Measurements from ENCODE around the gene PRAMEF26.
"Not testable (repeated sequence)": the region's sequence is repeated elsewhere in the genome, so short reads cannot be mapped to it uniquely, and the experiment has no call there.

PRAMEF26 gene

GRCh38 chr1:13155909-13156308 lies at the start of gene PRAMEF26:
TSS of gene PRAMEF26 (minus strand) at chr1:13156009. CDS start at chr1:13153095, 2,914 bp downstream.
- DNase-seq, result not testable (repeated sequence)

DNA sequence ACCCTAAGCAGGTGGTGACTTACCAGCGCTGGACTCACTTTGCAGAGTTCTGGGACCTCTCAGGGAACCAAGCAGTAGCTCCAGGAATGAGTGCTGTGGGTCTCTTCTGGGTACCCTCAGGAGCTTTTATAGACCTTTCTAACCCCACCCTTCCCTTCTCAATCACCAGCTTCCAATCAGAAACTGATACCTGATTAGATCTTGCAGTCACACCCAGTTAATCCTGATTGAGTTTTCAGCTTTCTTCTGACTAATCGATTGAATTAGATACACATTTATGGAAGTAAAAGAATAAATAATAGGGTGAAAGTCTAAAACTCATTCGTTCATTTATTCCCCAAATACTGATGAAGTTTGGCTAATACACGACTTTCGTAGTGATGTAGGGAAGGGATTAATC lies 45.5 kb upstream of the PRAMEF26 start, which contains the start of gene PRAMEF13:
Gene PRAMEF13, minus strand, starts transcription at position 101 of the 400 bp plus-strand sequence. CDS start 1,820 bp downstream, outside the sequence.
- not testable (repeated sequence) for DNase-seq

- not testable (repeated sequence) for DNase-seq
Measured at GRCh38 chr1:13171548-13171947, 15.7 kb upstream of the PRAMEF26 start, which contains the start of gene PRAMEF9. TSS of gene PRAMEF9 (plus strand) at chr1:13171848. CDS start at chr1:13175281, 3,433 bp downstream.

GRCh38 chr1:13165531-13165930 lies 9.7 kb upstream of the PRAMEF26 start, which contains the start of gene HNRNPCL4:
TSS of gene HNRNPCL4 (minus strand) at chr1:13165631. CDS start at chr1:13165467, 164 bp downstream.
- DNase-seq, result not testable (repeated sequence)

DNA sequence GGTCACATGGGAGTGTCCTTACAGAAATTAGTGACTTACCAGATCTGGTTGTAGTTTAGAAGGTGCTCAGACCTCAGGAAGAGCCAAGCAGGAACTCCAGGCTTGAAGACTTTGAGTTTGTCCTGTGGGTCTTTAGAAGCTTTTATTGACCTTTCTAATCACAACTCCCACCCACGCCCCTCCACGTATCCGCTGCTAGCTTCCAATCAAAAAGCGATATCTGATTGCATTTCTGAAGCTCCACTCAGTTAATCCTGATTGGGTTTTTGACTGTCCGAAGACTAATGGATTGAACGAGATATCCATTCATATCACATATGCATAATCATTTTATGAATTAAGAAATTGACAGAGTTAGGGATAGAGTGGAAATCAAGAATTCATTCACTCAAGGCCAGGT lies 39.1 kb downstream of the PRAMEF26 start, which contains the start of gene HNRNPCL2:
Gene HNRNPCL2, minus strand, starts transcription at position 101 of the 400 bp plus-strand sequence. CDS start 454 bp downstream, outside the sequence.
- not testable (repeated sequence) for DNase-seq
